ENCODE results near the gene MICAL2.

Gene MICAL2

GRCh38 chr11:12121011-12121410 is 10.6 kb downstream of the MICAL2 start:
- TF ChIP-seq, protein P1, sequence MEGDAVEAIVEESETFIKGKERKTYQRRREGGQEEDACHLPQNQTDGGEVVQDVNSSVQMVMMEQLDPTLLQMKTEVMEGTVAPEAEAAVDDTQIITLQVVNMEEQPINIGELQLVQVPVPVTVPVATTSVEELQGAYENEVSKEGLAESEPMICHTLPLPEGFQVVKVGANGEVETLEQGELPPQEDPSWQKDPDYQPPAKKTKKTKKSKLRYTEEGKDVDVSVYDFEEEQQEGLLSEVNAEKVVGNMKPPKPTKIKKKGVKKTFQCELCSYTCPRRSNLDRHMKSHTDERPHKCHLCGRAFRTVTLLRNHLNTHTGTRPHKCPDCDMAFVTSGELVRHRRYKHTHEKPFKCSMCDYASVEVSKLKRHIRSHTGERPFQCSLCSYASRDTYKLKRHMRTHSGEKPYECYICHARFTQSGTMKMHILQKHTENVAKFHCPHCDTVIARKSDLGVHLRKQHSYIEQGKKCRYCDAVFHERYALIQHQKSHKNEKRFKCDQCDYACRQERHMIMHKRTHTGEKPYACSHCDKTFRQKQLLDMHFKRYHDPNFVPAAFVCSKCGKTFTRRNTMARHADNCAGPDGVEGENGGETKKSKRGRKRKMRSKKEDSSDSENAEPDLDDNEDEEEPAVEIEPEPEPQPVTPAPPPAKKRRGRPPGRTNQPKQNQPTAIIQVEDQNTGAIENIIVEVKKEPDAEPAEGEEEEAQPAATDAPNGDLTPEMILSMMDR (IDR thresholded peaks at IDR 0.05; ENCODE audit: extremely low read depth, insufficient read depth, missing control alignments), result no peak
- in situ Hi-C loops (cut with MboI; ENCODE audit: low pct_unique_long_range_greater_than_20kb, low sequenced_read_pairs, unreplicated experiment), result no loop called here
- DNase-seq (ENCODE audit: low spot score), result no peak

DNA sequence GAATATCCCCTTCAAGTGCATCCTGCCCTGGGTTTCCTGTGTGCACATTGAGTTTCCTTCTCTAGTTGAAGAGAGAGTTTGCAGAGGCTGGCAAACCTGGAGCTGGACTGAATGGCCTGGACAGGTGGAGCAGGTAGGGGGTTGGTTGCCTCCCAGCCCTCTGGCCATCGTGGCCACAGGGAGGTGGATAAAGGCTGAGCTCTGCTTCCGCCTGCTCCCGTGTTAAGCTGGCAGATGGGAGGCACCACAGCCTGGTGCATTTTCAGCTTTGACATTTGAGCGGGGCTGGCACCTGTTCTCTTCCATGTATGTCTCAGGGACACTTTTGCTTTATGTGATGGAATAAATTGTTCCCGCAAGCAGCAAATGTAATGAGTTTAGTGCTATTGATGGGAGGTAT is 11.1 kb downstream of the MICAL2 start:
- in situ Hi-C loops (cut with MboI; ENCODE audit: low pct_unique_long_range_greater_than_20kb, low sequenced_read_pairs, unreplicated experiment), result no loop called here
- TF ChIP-seq, protein P1 (IDR thresholded peaks at IDR 0.05; ENCODE audit: extremely low read depth, insufficient read depth, missing control alignments), result no peak
- DNase-seq (ENCODE audit: low spot score), result no peak

GRCh38 chr11:12122083-12122482 is 11.7 kb downstream of the MICAL2 start:
- TF ChIP-seq, protein P1 (IDR thresholded peaks at IDR 0.05; ENCODE audit: extremely low read depth, insufficient read depth, missing control alignments), result peak; percentile 40
- DNase-seq (ENCODE audit: low spot score), result no peak
- in situ Hi-C loops (cut with MboI; ENCODE audit: low pct_unique_long_range_greater_than_20kb, low sequenced_read_pairs, unreplicated experiment), result no loop called here

GRCh38 chr11:12123273-12123672 is 12.9 kb downstream of the MICAL2 start:
- TF ChIP-seq, protein P1 (IDR thresholded peaks at IDR 0.05; ENCODE audit: extremely low read depth, insufficient read depth, missing control alignments), result no peak
- no peak for DNase-seq (ENCODE audit: low spot score)
- in situ Hi-C loops (cut with MboI; ENCODE audit: low pct_unique_long_range_greater_than_20kb, low sequenced_read_pairs, unreplicated experiment), result no loop called here

- DNase-seq (ENCODE audit: low spot score), result no peak
- in situ Hi-C loops (cut with MboI; ENCODE audit: low pct_unique_long_range_greater_than_20kb, low sequenced_read_pairs, unreplicated experiment), result no loop called here
- TF ChIP-seq, protein P1 (IDR thresholded peaks at IDR 0.05; ENCODE audit: extremely low read depth, insufficient read depth, missing control alignments), result no peak
Observed at GRCh38 chr11:12123799-12124198, 13.4 kb downstream of the MICAL2 start.

DNA sequence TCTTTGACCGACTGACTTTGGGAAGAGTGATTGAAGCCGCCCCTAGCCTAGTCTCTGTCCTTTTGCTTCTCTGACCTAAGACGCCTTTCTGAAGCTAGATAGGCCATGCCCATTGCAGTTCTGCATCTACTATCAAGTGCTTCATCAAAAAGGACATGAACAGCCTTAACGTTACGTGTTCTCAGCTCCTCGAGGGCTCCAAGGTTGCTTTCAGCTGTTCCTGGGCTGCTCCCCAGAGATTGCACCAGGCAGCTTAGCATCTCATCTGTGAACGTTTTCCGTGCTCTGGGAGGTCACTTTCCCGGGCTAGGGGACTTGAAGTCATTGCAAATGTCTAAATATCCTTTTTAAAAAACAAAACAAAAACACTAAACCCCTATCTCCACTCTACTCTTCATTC is 13.9 kb downstream of the MICAL2 start:
- TF ChIP-seq, protein P1 (IDR thresholded peaks at IDR 0.05; ENCODE audit: extremely low read depth, insufficient read depth, missing control alignments), result no peak
- DNase-seq (ENCODE audit: low spot score), result no peak
- in situ Hi-C loops (cut with MboI; ENCODE audit: low pct_unique_long_range_greater_than_20kb, low sequenced_read_pairs, unreplicated experiment), result no loop called here

DNA sequence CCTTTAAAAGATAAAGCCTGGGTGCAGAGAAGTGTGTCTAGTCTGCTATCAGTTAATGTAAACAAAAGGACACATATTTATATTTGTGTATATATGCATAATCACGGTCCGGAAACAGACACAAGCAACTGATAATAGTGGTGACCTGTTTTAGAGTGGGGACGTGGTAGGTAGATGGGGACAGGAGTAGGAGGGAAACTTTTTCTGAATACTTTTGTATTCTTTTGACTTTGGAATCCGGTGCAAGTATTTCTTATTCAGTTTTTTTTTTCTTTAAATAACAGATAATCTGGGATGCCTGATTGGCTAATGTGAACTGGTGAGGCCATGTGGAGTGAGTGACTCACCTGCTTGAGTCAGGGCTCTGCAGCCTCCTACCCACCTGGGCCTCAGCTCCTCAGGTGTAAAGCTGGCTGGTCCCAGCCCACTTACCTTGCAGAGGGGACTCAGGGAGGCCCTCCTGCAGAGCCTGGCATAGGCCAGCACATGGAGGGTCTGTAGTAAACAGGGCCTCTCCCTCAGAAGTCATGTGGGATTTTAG is 15.3 kb downstream of the MICAL2 start:
- in situ Hi-C loops (cut with MboI; ENCODE audit: low pct_unique_long_range_greater_than_20kb, low sequenced_read_pairs, unreplicated experiment), result no loop called here
- TF ChIP-seq, protein P1 (IDR thresholded peaks at IDR 0.05; ENCODE audit: extremely low read depth, insufficient read depth, missing control alignments), result no peak
- DNase-seq (ENCODE audit: low spot score), result no peak

All from GM13977 (cell line).